ENCODE data around the gene TBC1D10A. TPM values are rescaled to one million over a fixed set of nuclear protein-coding genes. Genes with fewer than 3 reads are reported as not detected.

Gene TBC1D10A
- total and polyA plus RNA-seq, 9 donors: 6.1 to 39.3 (median 28.1) TPM

- Histone ChIP-seq H3K36me3 (no peaks in the 10 kb centered on the region), H3K4me1 (ENCODE audit: insufficient read depth) (no peaks in the 10 kb centered on the region), H3K27ac (no peak overlapping the region), H3K27me3 (no peaks in the 10 kb centered on the region), H3K4me3 (no peak overlapping the region), H3K9me3 (no peaks in the 10 kb centered on the region)
- intact Hi-C loops (cut with DNase I): loop anchor here in 1 of 4 donors (10.0 kb wide), 1 partner anchor 831 kb away; the partner anchor contains the start of gene SELENOM
- TF ChIP-seq EP300 (IDR thresholded peaks at IDR 0.05): no peak
- no peak for TF ChIP-seq POLR2A (IDR thresholded peaks at IDR 0.05)
- no peak for TF ChIP-seq CTCF (IDR thresholded peaks at IDR 0.05)
- WGBS, 3 donors: 49 to 63% (median 49%) methylated on average over 10 of the region's 10 CpGs
- DNase-seq: no peak
Measured at GRCh38 chr22:30273711-30274436, 52.9 kb downstream of the TBC1D10A start.

GRCh38 chr22:30272781-30273601 lies 53.8 kb downstream of the TBC1D10A start:
- Histone ChIP-seq H3K27ac (no peak overlapping the region), H3K4me1 (ENCODE audit: insufficient read depth) (no peaks in the 10 kb centered on the region), H3K36me3 (no peaks in the 10 kb centered on the region), H3K27me3 (no peaks in the 10 kb centered on the region), H3K4me3 (no peak overlapping the region), H3K9me3 (no peaks in the 10 kb centered on the region)
- no peak for TF ChIP-seq CTCF (IDR thresholded peaks at IDR 0.05)
- no peak for TF ChIP-seq EP300 (IDR thresholded peaks at IDR 0.05)
- TF ChIP-seq POLR2A (IDR thresholded peaks at IDR 0.05): no peak
- 80 to 85% (median 82%) methylated on average over 16 of the region's 16 CpGs for WGBS, 3 donors
- intact Hi-C loops (cut with DNase I): loop anchor here in 1 of 4 donors (10.0 kb wide), 1 partner anchor 832 kb away; the partner anchor contains the start of gene SELENOM
- DNase-seq: no peak

DNA sequence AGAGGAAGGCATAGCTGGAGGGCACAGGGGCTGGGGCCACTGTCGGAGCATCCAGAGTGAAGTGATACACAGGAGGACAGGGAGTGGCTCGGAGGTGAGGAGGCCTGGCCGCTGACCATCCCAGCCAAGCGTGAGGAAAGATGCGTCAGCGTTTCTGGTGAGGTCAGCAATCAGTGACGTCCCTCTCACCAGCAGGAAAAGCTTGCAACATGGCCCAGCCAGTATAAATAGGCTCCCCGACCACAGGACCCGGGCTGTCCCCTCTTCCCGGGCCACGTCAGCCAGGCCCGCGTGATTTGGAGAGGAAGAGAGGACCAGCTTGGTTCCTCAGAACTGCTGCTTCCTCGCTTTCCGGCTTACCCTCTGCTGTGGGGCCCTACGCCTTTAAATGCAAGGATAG lies 55.9 kb downstream of the TBC1D10A start:
- Histone ChIP-seq H3K27me3 (no peaks in the 10 kb centered on the region), H3K27ac (no peak overlapping the region), H3K9me3 (no peaks in the 10 kb centered on the region), H3K4me3 (no peak overlapping the region), H3K4me1 (ENCODE audit: insufficient read depth) (no peaks in the 10 kb centered on the region), H3K36me3 (no peaks in the 10 kb centered on the region)
- intact Hi-C loops (cut with DNase I): loop anchor here in 1 of 4 donors (10.0 kb wide), 1 partner anchor 834 kb away; the partner anchor contains the start of gene SELENOM
- WGBS, 3 donors: 77 to 85% (median 84%) methylated on average over 16 of the region's 16 CpGs
- no peak for TF ChIP-seq CTCF (IDR thresholded peaks at IDR 0.05)
- no peak for TF ChIP-seq EP300 (IDR thresholded peaks at IDR 0.05)
- no peak for DNase-seq

GRCh38 chr22:30268331-30268730 lies 58.4 kb downstream of the TBC1D10A start:
- H3K9me3 ChIP-seq: no peaks in the 10 kb centered on the region
- no peak overlapping the region for H3K4me3 ChIP-seq
- no peaks in the 10 kb centered on the region for H3K36me3 ChIP-seq
- no peaks in the 10 kb centered on the region for H3K27me3 ChIP-seq
- DNase-seq: no peak
- intact Hi-C loops (cut with DNase I): loop anchor here in 2 of 4 donors (5.0 to 10.0 kb wide), 2 partner anchors 114 to 216 kb away; no protein-coding TSS in a partner anchor
- 88 to 90% (median 88%) methylated on average over 8 of the region's 8 CpGs for WGBS, 3 donors
- H3K27ac ChIP-seq: no peak overlapping the region
- TF ChIP-seq EP300 (IDR thresholded peaks at IDR 0.05) (no peak), CTCF (IDR thresholded peaks at IDR 0.05) (no peak), POLR2A (IDR thresholded peaks at IDR 0.05) (no peak)
- H3K4me1 ChIP-seq (ENCODE audit: insufficient read depth): no peaks in the 10 kb centered on the region

Data from ovary (tissue), 9 donors.